Measurements from ENCODE around the gene VSTM4.

The VSTM4 gene, protein sequence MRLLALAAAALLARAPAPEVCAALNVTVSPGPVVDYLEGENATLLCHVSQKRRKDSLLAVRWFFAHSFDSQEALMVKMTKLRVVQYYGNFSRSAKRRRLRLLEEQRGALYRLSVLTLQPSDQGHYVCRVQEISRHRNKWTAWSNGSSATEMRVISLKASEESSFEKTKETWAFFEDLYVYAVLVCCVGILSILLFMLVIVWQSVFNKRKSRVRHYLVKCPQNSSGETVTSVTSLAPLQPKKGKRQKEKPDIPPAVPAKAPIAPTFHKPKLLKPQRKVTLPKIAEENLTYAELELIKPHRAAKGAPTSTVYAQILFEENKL

GRCh38 chr10:49115015-49115795, at the start of gene VSTM4:
Gene VSTM4, minus strand, starts transcription at chr10:49115522. Its CDS starts 37 bp downstream, at chr10:49115485.
- no peak for DNase-seq

GRCh38 chr10:49164559-49165188, 49.4 kb upstream of the VSTM4 start:
- DNase-seq, result no peak

GRCh38 chr10:49163741-49164140, 48.4 kb upstream of the VSTM4 start:
- no peak for DNase-seq

DNA sequence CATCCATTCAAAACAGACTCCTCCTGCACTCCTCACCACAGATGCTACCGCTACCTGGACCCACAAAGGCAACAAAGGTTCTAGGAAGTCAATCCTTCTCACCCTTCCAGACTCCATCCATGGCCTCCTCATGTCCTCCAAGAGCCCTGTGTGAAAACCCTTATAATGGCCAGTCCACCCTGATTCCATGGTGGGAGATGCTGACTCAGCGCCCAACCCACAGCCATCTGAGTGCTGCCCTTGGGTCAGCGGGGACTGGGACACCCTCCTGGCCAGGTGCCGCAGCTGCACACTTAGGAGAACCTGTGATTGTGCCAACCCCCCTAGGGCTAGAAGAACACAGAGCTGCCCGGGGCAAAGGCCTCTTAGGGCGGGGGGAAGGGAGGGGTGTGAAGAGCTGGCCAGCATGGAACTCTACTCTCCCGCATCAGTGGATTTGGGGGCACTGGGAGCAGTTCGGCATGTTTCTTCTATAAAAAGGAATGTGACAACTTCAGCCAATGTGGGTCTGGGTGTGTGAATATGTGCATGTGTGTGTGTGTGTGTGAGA, 47.5 kb upstream of the VSTM4 start:
- DNase-seq, result no peak

DNA sequence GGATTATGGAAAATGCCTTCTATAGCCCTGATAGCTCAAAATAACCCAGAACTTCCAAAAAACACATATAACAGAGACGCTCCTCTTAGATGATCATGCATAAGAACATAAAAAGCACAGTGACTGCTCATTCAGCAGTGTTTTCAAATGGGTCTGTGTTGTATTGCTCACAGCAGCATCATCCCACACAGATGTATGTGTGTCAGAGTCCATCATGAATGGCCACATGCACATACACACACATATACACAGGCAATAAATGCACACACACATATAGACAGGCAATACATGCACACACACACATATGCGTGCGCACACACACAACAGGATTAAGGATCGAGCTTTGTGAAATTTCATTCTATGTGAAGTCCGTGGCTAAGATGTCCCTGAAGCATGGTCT, 46.7 kb upstream of the VSTM4 start:
- DNase-seq, result no peak

DNA sequence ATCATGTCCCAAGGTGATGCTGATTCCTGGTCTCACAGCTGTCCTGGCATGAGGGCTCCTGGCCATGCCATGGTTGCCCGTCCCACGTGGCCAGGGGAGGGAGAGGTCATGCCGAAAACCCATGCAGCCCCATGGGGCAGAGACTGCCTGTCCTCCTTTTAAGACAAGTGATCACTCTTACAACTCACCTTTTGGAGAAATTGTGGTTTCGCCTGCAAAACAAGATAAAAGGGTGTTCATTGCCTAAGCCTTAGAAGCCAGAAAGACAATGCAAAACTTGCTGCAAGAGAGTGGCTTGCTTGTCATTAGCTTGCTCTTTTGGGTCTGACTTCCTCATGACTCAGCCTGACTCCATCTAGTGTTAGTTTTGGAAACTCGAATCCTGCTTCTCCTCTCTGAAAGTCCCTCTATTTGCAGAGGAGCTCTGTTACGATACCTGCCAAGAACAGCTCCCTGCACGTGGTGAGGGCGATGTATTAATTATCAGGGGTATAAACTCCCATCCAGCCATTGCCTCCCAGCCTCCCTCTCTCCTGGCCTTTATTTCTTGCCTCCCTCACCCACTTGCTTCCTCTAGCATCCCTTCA, 46.2 kb upstream of the VSTM4 start:
- no peak for DNase-seq

GRCh38 chr10:49160814-49161213, 45.5 kb upstream of the VSTM4 start:
- no peak for DNase-seq

GRCh38 chr10:49160110-49160509, 44.8 kb upstream of the VSTM4 start:
- no peak for DNase-seq

DNA sequence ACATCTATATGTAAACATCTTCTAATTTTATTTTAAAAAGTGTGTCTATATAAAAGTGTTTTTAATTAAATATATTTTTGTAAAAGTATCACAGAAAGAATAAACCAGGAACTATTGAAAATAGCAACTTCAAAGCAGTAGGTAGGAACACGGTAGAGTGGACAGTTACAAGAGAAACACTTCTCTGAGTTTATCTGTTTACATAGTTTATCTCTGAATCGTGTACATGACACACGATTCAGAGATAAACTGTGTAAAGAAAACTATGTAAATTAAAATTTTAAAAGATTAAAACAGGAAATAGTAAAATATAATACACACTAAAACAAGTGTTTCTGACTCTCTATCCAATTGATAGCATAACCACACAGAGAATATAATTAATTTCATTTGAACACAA, 43.6 kb upstream of the VSTM4 start:
- DNase-seq, result no peak

DNA sequence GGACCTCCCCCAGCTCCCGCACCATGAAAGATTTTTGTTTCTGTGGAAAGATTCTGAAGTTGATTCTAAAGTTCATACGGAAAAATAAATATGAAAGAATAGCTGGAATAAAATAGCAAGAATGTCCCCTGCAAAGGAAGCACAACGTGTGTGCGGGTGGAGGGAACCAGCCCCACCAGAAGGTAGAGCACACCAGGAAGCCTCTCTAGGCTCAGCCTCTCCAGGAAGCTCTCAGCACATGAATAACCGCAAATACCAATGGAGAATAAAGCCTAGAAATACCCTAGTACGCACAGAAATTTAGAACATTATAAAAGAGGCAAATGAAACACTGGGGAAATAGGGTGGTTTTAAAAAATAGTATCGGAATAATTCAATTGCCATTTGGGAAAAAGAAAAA, 43.1 kb upstream of the VSTM4 start:
- no peak for DNase-seq

DNA sequence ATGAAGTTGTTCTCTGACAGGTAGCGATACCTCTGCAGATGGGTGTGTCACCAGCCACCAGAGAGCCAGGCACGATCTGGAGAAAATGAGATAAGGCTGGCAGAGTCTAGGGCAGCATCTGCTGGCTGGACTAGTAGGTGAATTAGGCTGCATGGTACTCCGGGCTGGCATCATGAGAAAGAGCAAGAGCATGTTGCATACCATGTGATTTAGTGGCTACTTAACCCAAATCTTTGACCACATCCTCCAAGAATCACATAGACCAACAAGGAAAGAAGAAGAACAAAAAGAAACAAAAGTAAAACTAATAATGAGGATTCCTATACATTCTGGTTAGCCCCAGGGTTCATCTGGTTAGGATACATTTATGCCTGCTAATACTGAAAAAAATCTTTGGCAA, 41.9 kb upstream of the VSTM4 start:
- DNase-seq, result no peak

DNA sequence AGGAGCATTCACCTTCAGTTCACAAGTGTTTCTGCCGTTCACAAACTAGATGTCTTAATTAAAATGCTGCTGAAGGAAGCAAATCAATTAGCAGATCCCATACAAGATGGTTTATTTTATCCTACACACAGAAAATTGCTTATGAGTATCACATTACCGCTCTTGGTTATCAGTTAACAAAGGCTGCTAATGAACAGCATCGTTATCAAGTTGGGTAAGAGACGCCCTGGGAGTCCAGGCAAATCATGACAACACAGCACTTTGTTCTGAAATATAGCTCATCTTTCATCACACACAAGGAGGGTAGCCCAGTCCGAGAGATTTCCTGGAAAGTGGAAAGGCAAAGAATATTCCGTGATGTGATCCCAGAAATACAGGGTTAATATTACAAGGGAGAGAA, 39.3 kb upstream of the VSTM4 start:
- DNase-seq, result no peak

DNA sequence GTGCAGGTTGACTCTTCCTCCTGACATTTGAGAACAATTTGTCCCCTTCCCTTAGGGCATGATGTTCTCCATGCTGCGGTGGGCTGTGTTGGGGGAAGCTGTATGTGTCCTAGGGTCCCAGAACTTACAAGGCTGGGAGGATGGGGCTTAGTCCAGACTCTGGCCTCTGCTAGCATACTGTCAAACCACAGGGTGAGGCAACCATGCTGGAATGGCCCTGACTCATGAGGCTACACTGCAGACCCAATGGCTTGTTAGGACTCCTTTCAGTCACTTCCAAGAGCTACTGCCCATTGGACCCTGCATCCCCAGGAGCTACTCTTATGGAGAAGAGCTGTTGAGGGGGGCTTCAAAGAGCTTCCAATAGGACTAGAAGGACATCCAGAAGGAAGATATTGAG, 38.6 kb upstream of the VSTM4 start:
- no peak for DNase-seq

GRCh38 chr10:49153115-49153514, 37.8 kb upstream of the VSTM4 start:
- DNase-seq, result no peak

- no peak for DNase-seq
Observed at GRCh38 chr10:49152663-49153062, 37.3 kb upstream of the VSTM4 start.

- DNase-seq, result no peak
Observed at GRCh38 chr10:49152037-49152436, 36.7 kb upstream of the VSTM4 start.

DNA sequence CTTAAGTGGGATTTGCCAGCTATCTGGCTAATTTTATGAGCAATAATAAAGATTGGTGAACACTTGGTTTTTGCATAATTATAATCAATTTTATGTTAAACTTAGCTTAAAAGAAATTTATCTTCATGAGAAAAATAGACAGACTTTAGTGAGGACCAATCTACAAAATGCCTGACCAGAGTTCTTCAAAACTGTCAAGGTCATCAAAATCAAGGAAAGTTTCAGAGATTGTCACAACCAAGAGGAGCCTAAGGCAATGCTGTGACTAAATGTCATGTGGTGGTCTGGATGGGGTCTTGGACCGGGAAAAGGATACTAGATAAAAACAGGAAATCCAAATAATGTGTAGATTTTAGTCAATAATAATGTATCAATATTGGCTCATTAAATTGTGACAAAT, 36.2 kb upstream of the VSTM4 start:
- DNase-seq, result no peak

DNA sequence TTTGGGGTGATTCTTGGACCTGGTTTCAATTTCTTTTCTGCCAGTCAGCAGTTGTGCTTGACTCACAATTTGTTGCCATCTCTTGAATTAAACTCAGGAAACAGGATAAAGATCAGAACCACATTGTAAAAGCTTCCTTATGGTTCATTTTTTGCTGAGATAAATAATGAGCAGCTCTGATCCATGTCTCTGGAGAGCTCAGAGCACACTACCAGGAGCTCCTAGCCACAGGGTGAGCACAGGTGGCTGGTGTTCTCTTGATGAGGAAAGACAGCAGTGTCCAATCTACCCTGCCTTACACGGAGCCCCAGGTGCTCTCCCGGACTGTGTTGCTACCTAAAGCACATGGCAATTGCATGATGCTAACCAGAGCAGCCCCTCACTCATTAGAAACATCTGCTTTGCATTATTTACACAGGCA, 35.7 kb upstream of the VSTM4 start:
- no peak for DNase-seq

GRCh38 chr10:49150426-49150825, 35.1 kb upstream of the VSTM4 start:
- no peak for DNase-seq

DNA sequence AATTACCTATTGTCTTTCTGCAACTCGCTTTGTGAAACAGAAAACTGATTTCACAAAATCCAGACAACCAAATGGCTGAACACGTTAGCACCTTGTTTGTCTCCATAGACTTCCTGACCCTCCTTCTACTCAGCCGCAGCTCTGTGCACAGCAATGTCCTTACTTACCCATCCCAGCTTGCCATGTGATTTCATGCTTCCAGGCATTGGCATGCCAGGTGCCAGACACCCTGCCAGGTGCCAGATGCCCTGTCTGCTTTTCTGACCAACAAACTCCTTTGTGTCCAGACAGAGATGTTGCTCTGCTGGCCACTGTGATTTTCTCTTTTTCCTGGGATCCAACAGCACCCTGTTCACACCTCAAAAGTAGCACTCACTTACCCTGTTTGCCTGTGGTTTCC, 34.6 kb upstream of the VSTM4 start:
- no peak for DNase-seq

- no peak for DNase-seq
Observed at GRCh38 chr10:49144058-49144720, 28.9 kb upstream of the VSTM4 start.

GRCh38 chr10:49143249-49143648, 27.9 kb upstream of the VSTM4 start:
- DNase-seq, result no peak

All from NCI-H1694 treated with DMSO at 0.1 percent for 48 hours (cell line).